OCI-LY7 (cell line): ENCODE measurements around the gene FN3KRP.

Experiments
- CTCF ChIP-seq: fragments of 200-600 bp; sonication (generic); conservative IDR thresholded peaks from 2 replicates; pipeline ENCODE4 v1.5.1; 2014; ENCODE audit warnings: mild to moderate bottlenecking, antibody characterized with exemption, low read length, moderate library complexity, mixed read lengths
- EZH2phosphoT487 ChIP-seq: fragments of 200-600 bp; sonication (generic); IDR thresholded peaks from 2 replicates; pipeline ENCODE4 v1.6.1; 2018; ENCODE audit warnings: low read depth, borderline replicate concordance, mild to moderate bottlenecking, mixed run types, antibody characterized with exemption, low read length, moderate library complexity, mixed read lengths

GRCh38 chr17:82723169-82723807 is 6.8 kb downstream of the FN3KRP start:
- TF ChIP-seq CTCF = no peak
- TF ChIP-seq EZH2phosphoT487 = no peak
